Stimulated activated naive CD8-positive, alpha-beta T cell treated with anti-CD3 and anti-CD28 coated beads, Interleukin-15, amount 100 ng/mL, for 72 hours (primary cell): ENCODE results near the gene ZNF792.
A peak's percentile ranks its signal among the peaks of the same experiment; 100 is the strongest.

Source experiments
- ATAC-seq: fragments of 150-1000 bp; cut with Tn5 transposase; 2 replicates; pipeline ENCODE4 v1.10.0; 2021; ENCODE audit warnings: mild to moderate bottlenecking, moderate library complexity
- DNase-seq, 2 donors: peaks; one replicate each; pipeline ENCODE4 v3.0.0; 2021 to 2022
- H3K27ac Mint-ChIP-seq, 2 donors: one replicate each; pipeline ENCODE4 v1.8.0; 2022; ENCODE audit warnings: mild to moderate bottlenecking in 2 of 2, mixed read lengths in 2 of 2, moderate library complexity in 2 of 2
- H3K27me3 Mint-ChIP-seq: one replicate; pipeline ENCODE4 v1.8.0; 2022; ENCODE audit warnings: mixed read lengths
- H3K4me1 Mint-ChIP-seq: one replicate; pipeline ENCODE4 v1.8.0; 2022; ENCODE audit warnings: mild to moderate bottlenecking, mixed read lengths
- H3K4me3 Mint-ChIP-seq, 2 donors: one replicate each; pipeline ENCODE4 v1.8.0; 2022; ENCODE audit warnings: mild to moderate bottlenecking in 2 of 2, mixed read lengths in 2 of 2, moderate library complexity in 1 of 2
- H3K9me3 Mint-ChIP-seq, 2 donors: one replicate each; pipeline ENCODE4 v1.8.0; 2022; ENCODE audit warnings: mixed read lengths in 2 of 2

ZNF792 gene

GRCh38 chr19:34964598-34964997, 569 bp upstream of the ZNF792 start:
- DNase-seq = no peak
- peaks cover 30 to 63% of the 10 kb centered on the region in 2 donors for H3K9me3 Mint-ChIP-seq
- peak overlapping the region; percentile 21 to 72 for H3K4me3 Mint-ChIP-seq
- peaks cover 25% of the 10 kb centered on the region for H3K4me1 Mint-ChIP-seq
- H3K27me3 Mint-ChIP-seq = no peaks in the 10 kb centered on the region
- ATAC-seq = no peak
- no peak overlapping the region for H3K27ac Mint-ChIP-seq

- peaks cover 40 to 63% of the 10 kb centered on the region in 2 donors for H3K9me3 Mint-ChIP-seq
These were observed 1.1 kb downstream of the ZNF792 start for GRCh38 chr19:34962687-34963572.

GRCh38 chr19:34961775-34962686, 2.0 kb downstream of the ZNF792 start:
- peak overlapping the region; percentile 84 to 94 for H3K4me3 Mint-ChIP-seq
- H3K4me1 Mint-ChIP-seq = peaks cover 25% of the 10 kb centered on the region
- ATAC-seq (peak; percentile 50), DNase-seq (no peak)
- H3K27me3 Mint-ChIP-seq = no peaks in the 10 kb centered on the region
- H3K9me3 Mint-ChIP-seq = peaks cover 37 to 64% of the 10 kb centered on the region in 2 donors
- H3K27ac Mint-ChIP-seq = peak overlapping the region in 1 of 2 donors; percentile 4

More at GRCh38 chr19:34962687-34963572, 1.1 kb downstream of the ZNF792 start:
- H3K4me1 Mint-ChIP-seq = peaks cover 25% of the 10 kb centered on the region
- H3K27ac Mint-ChIP-seq = peak overlapping the region; percentile 85 to 86
- no peak for DNase-seq
- ATAC-seq = peak; percentile 16
- no peaks in the 10 kb centered on the region for H3K27me3 Mint-ChIP-seq
- peak overlapping the region; percentile 84 to 94 for H3K4me3 Mint-ChIP-seq

- no peak overlapping the region for H3K4me3 Mint-ChIP-seq
- H3K9me3 Mint-ChIP-seq = peaks cover 44 to 73% of the 10 kb centered on the region in 2 donors
- H3K27me3 Mint-ChIP-seq = no peaks in the 10 kb centered on the region
- DNase-seq (no peak), ATAC-seq (no peak)
- no peak overlapping the region for H3K27ac Mint-ChIP-seq
- H3K4me1 Mint-ChIP-seq = peaks cover 25% of the 10 kb centered on the region
These were observed 2.9 kb downstream of the ZNF792 start for GRCh38 chr19:34960940-34961679.

- peaks cover 51 to 74% of the 10 kb centered on the region in 2 donors for H3K9me3 Mint-ChIP-seq
- H3K4me3 Mint-ChIP-seq = no peak overlapping the region
- no peak overlapping the region for H3K27ac Mint-ChIP-seq
- no peak for ATAC-seq
- H3K4me1 Mint-ChIP-seq = peaks cover 25% of the 10 kb centered on the region
- H3K27me3 Mint-ChIP-seq = no peaks in the 10 kb centered on the region
- no peak for DNase-seq
These were observed 3.8 kb downstream of the ZNF792 start for GRCh38 chr19:34960103-34960805.

- ATAC-seq (no peak), DNase-seq (no peak)
- H3K4me1 Mint-ChIP-seq = peaks cover 25% of the 10 kb centered on the region
- H3K9me3 Mint-ChIP-seq = peaks cover 56 to 80% of the 10 kb centered on the region in 2 donors
- no peak overlapping the region for H3K4me3 Mint-ChIP-seq
- H3K27me3 Mint-ChIP-seq = no peaks in the 10 kb centered on the region
- no peak overlapping the region for H3K27ac Mint-ChIP-seq
These were observed 5.0 kb downstream of the ZNF792 start for GRCh38 chr19:34959021-34959420.

GRCh38 chr19:34957830-34958751, 5.9 kb downstream of the ZNF792 start:
- ATAC-seq = no peak
- no peak for DNase-seq
- Mint-ChIP-seq H3K27me3 (no peaks in the 10 kb centered on the region), H3K27ac (no peak overlapping the region), H3K4me3 (no peak overlapping the region), H3K4me1 (peaks cover 22% of the 10 kb centered on the region), H3K9me3 (peaks cover 65 to 88% of the 10 kb centered on the region in 2 donors)

- no peaks in the 10 kb centered on the region for H3K4me1 Mint-ChIP-seq
- H3K9me3 Mint-ChIP-seq = peaks cover 60 to 74% of the 10 kb centered on the region in 2 donors
- H3K4me3 Mint-ChIP-seq = no peak overlapping the region
- ATAC-seq (no peak), DNase-seq (no peak)
- no peaks in the 10 kb centered on the region for H3K27me3 Mint-ChIP-seq
- H3K27ac Mint-ChIP-seq = no peak overlapping the region
These were observed 10.9 kb downstream of the ZNF792 start for GRCh38 chr19:34953092-34953491.

- DNase-seq (no peak), ATAC-seq (no peak)
- no peaks in the 10 kb centered on the region for H3K4me1 Mint-ChIP-seq
- H3K27ac Mint-ChIP-seq = no peak overlapping the region
- H3K27me3 Mint-ChIP-seq = no peaks in the 10 kb centered on the region
- H3K9me3 Mint-ChIP-seq = peaks cover 44 to 55% of the 10 kb centered on the region in 2 donors
- no peak overlapping the region for H3K4me3 Mint-ChIP-seq
These were observed 20.0 kb downstream of the ZNF792 start for GRCh38 chr19:34943861-34944573.

- no peak overlapping the region for H3K4me3 Mint-ChIP-seq
- H3K9me3 Mint-ChIP-seq = peaks cover 30 to 47% of the 10 kb centered on the region in 2 donors
- DNase-seq (no peak), ATAC-seq (no peak)
- H3K4me1 Mint-ChIP-seq = no peaks in the 10 kb centered on the region
- no peaks in the 10 kb centered on the region for H3K27me3 Mint-ChIP-seq
- no peak overlapping the region for H3K27ac Mint-ChIP-seq
These were observed 25.1 kb downstream of the ZNF792 start for GRCh38 chr19:34938886-34939285.

GRCh38 chr19:34936184-34936583, 27.8 kb downstream of the ZNF792 start:
- H3K4me3 Mint-ChIP-seq = no peak overlapping the region
- DNase-seq (no peak), ATAC-seq (no peak)
- no peak overlapping the region for H3K27ac Mint-ChIP-seq
- H3K27me3 Mint-ChIP-seq = no peaks in the 10 kb centered on the region
- peaks cover 22% of the 10 kb centered on the region in 2 donors for H3K9me3 Mint-ChIP-seq
- no peaks in the 10 kb centered on the region for H3K4me1 Mint-ChIP-seq

- no peak overlapping the region for H3K4me3 Mint-ChIP-seq
- ATAC-seq (no peak), DNase-seq (no peak)
- H3K9me3 Mint-ChIP-seq = peaks cover 13% of the 10 kb centered on the region in 2 donors
- H3K4me1 Mint-ChIP-seq = peaks cover 4% of the 10 kb centered on the region
- no peak overlapping the region for H3K27ac Mint-ChIP-seq
- no peaks in the 10 kb centered on the region for H3K27me3 Mint-ChIP-seq
These were observed 31.5 kb downstream of the ZNF792 start for GRCh38 chr19:34932494-34932893.

GRCh38 chr19:34926685-34927375, 37.2 kb downstream of the ZNF792 start, which contains the start of gene ZNF30:
ZNF30 (plus strand) TSS chr19:34926903; CDS start chr19:34929948, 3,045 bp downstream.
- peak within 1 kb of the TSS; percentile 96 to 99 for H3K4me3 Mint-ChIP-seq
- ATAC-seq = peak; percentile 99

More at GRCh38 chr19:34926685-34927375, 37.2 kb downstream of the ZNF792 start, which contains the start of gene ZNF30:
- no peaks in the 10 kb centered on the region for H3K27me3 Mint-ChIP-seq
- H3K4me1 Mint-ChIP-seq = peaks cover 6% of the 10 kb centered on the region
- H3K9me3 Mint-ChIP-seq = no peaks in the 10 kb centered on the region
- DNase-seq = peak; percentile 80 to 87
- H3K27ac Mint-ChIP-seq = peak within 1 kb of the TSS; percentile 74 to 76
